ENCODE data around the gene TP73.
"Not testable (repeated sequence)": the region's sequence is repeated elsewhere in the genome, so short reads cannot be mapped to it uniquely, and the experiment has no call there.

The TP73 gene

DNA sequence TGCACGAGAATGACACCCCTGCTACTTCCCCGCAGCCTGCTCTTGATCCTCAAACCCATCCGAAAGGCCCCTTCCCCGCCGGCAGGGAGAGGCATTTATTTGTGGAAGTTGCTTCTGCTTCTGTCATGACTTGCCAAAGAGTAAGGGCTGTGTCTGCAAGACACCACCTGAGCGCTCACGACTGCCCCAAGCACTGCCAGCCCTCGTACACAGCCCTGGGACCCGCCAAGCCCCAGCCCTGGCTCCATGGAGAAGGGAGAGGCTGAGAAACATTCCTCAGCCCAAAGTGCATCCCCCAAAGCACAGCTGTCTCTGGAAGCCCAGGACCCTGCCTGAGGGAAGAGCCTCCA, 33.8 kb upstream of the TP73 start:
- TF ChIP-seq Cebpa-rat (IDR thresholded peaks at IDR 0.05) = no peak
- Histone ChIP-seq H3K36me3 (no peaks in the 10 kb centered on the region), H3K27me3 (peaks cover 15% of the 10 kb centered on the region), H4K20me1 (peaks cover 34% of the 10 kb centered on the region), H3K4me2 (peak overlapping the region; percentile 57; the same call in 1 of the 2 replicates), H3K9ac (no peak overlapping the region), H3K4me3 (no peak overlapping the region), H3K4me1 (peaks cover 51% of the 10 kb centered on the region), H3K9me3 (no peaks in the 10 kb centered on the region), H3K27ac (no peak overlapping the region)

DNA sequence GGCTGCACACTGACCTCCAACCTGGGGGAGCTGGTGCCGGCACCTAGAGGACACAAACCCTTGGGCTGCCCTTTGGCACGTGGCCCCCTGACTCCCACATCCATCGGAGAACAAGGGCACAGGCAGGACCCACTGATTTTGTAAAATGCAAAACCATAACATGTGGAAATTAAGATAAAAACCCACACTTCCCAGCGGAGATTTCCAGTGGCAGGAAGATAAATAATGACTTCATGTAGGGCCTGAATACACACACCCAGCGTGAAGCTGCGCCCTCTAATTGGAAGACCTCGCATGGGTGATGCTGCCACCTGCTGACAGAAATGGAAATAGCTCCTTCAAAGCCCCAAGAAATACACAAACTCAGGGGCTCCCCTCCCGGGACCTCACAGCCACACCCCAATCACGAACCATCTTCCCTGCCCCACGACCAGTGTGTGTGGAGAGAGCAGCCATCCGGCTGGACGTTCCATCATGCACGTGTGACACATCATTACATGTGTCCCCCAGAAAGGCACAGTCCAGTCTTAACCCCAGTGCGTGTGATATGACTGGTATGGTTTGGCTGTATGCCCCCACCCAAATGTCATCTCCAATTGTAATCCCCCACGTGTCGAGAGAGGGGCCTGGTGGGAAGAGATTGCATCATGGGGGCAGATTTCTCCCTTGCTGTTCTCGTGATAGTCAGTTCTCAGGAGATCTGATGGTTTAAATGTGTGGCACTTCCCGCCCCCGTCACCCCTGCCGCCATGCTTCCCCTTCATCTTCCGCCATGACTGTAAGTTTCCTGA, 33.2 kb upstream of the TP73 start:
- H3K4me3 ChIP-seq = no peak overlapping the region
- H3K36me3 ChIP-seq = no peaks in the 10 kb centered on the region
- H4K20me1 ChIP-seq = peaks cover 34% of the 10 kb centered on the region
- no peaks in the 10 kb centered on the region for H3K9me3 ChIP-seq
- peak; percentile 53; the same call in 1 of the 2 replicates for TF ChIP-seq Cebpa-rat (IDR thresholded peaks at IDR 0.05)
- H3K9ac ChIP-seq = no peak overlapping the region
- H3K27me3 ChIP-seq = peaks cover 20% of the 10 kb centered on the region
- H3K4me1 ChIP-seq = peaks cover 51% of the 10 kb centered on the region
- no peak overlapping the region; the same call in 1 of the 2 replicates for H3K27ac ChIP-seq
- peak overlapping the region; percentile 57 for H3K4me2 ChIP-seq

DNA sequence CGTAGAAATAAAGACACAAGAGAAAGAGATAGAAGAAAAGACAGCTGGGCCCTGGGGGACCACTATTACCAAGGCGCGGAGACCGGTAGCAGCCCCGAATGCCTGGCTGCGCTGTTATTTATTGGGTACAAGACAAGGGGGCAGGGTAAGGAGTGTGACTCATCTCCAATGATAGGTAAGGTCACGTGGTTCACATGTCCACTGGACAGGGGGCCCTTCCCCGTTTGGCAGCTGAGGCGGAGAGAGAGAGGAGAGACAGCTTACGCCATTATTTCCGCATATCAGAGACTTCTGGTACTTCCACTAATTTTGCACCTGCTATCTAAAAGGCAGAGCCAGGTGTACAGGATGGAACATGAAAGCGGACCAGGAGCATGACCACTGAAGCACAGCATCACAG, 31.6 kb upstream of the TP73 start:
- Histone ChIP-seq H3K27me3 (peaks cover 27% of the 10 kb centered on the region), H3K36me3 (no peaks in the 10 kb centered on the region), H4K20me1 (peaks cover 24% of the 10 kb centered on the region), H3K4me3 (no peak overlapping the region), H3K27ac (no peak overlapping the region), H3K9me3 (no peaks in the 10 kb centered on the region), H3K9ac (no peak overlapping the region), H3K4me1 (peaks cover 44% of the 10 kb centered on the region), H3K4me2 (peak overlapping the region; percentile 47)
- no peak for TF ChIP-seq Cebpa-rat (IDR thresholded peaks at IDR 0.05)

DNA sequence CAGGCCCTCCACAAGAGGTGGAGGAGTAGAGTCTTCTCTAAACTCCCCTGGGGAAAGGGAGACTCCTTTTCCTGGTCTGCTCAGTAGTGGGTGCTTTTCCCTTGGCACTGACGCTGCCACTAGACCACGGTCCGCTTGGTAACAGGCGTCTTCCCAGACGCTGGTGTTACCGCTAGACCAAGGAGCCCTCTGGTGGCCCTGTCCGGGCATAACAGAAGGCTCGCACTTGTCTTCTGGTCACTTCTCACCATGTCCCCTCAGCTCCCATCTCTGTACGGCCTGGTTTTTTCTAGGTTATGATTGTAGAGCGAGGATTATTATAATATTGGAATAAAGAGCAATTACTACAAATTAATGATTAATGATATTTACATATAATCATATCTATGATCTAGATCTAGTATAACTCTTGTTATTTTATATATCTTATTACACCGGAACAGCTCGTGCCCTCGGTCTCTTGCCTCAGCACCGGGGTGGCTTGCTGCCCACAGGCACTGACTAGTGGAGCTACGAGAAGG, 31.1 kb upstream of the TP73 start:
- not testable (repeated sequence) for H3K36me3 ChIP-seq, H3K9me3 ChIP-seq, H3K27ac ChIP-seq, H3K4me3 ChIP-seq, H3K9ac ChIP-seq
- H3K4me1 ChIP-seq = peaks cover 48% of the 10 kb centered on the region
- H3K27me3 ChIP-seq = peaks cover 29% of the 10 kb centered on the region
- H3K4me2 ChIP-seq = peak overlapping the region; percentile 47
- peaks cover 27% of the 10 kb centered on the region for H4K20me1 ChIP-seq

DNA sequence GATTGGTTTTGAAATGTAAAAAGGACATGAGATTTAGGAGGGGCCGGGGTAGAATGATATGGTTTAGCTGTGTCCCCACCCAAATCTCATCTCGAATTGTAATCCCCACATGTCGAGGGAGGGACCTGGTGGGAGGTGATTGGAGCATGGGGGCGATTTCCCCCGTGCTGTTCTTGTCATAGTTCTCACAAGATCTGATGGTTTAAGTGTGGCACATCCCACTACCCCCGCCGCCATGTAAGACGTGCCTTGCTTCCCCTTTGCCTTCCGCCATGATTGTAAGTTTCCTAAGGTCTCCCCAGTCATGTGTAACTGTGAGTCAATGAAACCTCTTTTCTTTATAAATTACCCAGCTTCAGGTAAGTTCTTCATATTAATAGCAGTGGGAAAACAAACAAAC, 30.2 kb upstream of the TP73 start:
- H3K27ac ChIP-seq, H3K4me3 ChIP-seq, H3K4me2 ChIP-seq: not testable (repeated sequence)

DNA sequence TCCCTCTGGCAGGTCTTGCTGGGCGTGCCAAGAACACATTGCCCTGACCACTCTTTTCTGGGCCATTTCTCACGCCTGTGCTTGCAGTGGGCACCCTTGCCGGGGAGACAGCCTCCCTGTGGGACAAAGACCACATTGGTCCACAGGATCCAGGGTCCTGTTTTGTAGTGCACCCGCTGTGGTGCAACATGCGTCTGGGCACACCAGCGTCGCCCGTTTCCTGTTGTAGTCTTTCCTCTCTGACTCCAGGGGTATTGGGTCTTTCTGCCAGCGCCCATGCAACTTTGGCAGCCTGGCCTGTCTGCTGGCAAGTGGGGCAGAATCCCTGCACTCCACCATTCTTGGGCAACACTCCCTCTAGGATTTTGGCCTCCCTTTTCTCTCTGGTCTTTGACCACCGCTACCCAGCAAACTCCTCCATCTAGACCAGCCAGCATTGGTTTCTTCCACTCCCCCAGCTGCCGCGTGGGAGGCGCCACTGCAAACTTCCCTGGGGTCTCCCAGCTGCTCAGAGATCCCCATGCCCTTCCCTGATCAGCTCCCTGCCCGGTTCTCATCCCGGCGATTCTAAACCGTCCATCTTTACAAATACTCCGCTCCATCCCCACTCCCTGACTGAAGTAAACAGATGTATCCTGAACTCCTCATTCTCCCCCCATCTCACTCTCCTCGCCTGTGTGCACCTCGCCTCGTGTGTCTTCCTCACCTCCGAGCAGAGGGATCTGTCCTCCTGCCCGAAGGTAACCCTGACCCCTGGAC, 28.7 kb upstream of the TP73 start:
- H3K27ac ChIP-seq = no peak overlapping the region
- peak overlapping the region; percentile 71 for H3K9ac ChIP-seq
- peaks cover 29% of the 10 kb centered on the region for H3K27me3 ChIP-seq
- no peaks in the 10 kb centered on the region for H3K9me3 ChIP-seq
- H4K20me1 ChIP-seq = peaks cover 38% of the 10 kb centered on the region
- no peak for TF ChIP-seq Cebpa-rat (IDR thresholded peaks at IDR 0.05)
- peak overlapping the region; percentile 98 for H3K4me2 ChIP-seq
- peak overlapping the region; percentile 83 for H3K4me3 ChIP-seq
- peaks cover 17% of the 10 kb centered on the region for H3K36me3 ChIP-seq
- H3K4me1 ChIP-seq = peaks cover 43% of the 10 kb centered on the region

More for the DNA sequence above, 30.2 kb upstream of the TP73 start:
- Histone ChIP-seq H3K4me1 (peaks cover 48% of the 10 kb centered on the region), H3K27me3 (peaks cover 29% of the 10 kb centered on the region), H4K20me1 (peaks cover 27% of the 10 kb centered on the region)
- not testable (repeated sequence) for H3K36me3 ChIP-seq, H3K9ac ChIP-seq, H3K9me3 ChIP-seq

DNA sequence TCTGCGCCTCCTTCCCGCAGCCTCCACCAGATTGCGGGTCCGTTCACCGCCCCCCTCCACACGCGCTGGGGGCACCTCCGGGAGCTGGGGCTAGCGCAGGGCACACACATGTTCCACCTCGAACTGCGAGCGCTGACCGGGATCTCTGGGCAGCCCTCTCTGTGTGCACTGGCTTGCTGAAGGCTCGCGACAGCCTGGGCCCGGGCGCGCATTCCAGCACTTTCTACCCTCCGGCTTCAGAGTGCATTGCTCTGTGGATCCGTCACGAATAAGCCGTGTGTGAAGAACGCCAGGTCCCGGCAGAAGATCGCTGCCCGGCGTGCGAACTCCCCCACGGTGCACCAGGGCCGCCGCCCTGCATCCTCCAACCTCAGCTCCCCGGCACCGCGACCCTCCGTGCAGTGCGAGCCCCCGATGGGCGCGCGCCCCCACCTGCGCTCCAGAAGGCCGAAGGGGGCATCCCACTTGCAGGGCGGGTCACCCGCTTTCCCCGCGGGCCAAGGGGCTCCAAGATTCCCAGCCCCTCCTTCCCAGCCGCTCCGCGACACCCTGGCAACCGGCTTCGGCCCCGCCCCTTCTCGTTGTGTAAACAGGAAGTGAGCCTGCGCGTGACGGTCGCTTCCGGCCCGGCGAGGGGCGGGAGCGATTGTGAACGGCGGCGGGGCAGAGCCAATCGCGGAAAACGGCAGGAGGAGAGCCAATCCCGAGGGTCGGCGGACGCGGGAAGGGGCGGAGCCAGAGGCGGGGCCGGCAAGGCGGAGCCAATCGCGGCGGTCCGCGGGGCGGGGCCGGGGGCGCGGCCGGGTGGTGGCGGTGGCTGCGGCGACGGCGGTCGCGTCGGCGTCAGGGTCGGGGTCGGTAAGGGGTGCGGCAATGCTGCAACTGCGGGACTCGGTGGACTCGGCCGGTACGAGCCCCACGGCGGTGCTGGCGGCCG, 27.8 kb upstream of the TP73 start, which contains the start of gene TPRG1L:
TSS of gene TPRG1L (plus strand) at position 816 of the 937 bp plus-strand sequence. CDS start at position 874, 58 bp downstream.
- peak within 1 kb of the TSS; percentile 26; the same call in 1 of the 2 replicates for H3K27ac ChIP-seq
- peaks cover 40% of the 10 kb centered on the region for H3K4me1 ChIP-seq
- peak within 1 kb of the TSS; percentile 83 for H3K4me3 ChIP-seq
- H3K27me3 ChIP-seq = peaks cover 29% of the 10 kb centered on the region
- H4K20me1 ChIP-seq = peaks cover 41% of the 10 kb centered on the region
- peak within 1 kb of the TSS; percentile 72 for H3K9ac ChIP-seq
- no peaks in the 10 kb centered on the region for H3K9me3 ChIP-seq
- peaks cover 26% of the 10 kb centered on the region for H3K36me3 ChIP-seq
- TF ChIP-seq Cebpa-rat (IDR thresholded peaks at IDR 0.05) = 0 out of 2 replicates have a peak, but pooled peaks have one; percentile 28
- H3K4me2 ChIP-seq = peak within 1 kb of the TSS; percentile 99

DNA sequence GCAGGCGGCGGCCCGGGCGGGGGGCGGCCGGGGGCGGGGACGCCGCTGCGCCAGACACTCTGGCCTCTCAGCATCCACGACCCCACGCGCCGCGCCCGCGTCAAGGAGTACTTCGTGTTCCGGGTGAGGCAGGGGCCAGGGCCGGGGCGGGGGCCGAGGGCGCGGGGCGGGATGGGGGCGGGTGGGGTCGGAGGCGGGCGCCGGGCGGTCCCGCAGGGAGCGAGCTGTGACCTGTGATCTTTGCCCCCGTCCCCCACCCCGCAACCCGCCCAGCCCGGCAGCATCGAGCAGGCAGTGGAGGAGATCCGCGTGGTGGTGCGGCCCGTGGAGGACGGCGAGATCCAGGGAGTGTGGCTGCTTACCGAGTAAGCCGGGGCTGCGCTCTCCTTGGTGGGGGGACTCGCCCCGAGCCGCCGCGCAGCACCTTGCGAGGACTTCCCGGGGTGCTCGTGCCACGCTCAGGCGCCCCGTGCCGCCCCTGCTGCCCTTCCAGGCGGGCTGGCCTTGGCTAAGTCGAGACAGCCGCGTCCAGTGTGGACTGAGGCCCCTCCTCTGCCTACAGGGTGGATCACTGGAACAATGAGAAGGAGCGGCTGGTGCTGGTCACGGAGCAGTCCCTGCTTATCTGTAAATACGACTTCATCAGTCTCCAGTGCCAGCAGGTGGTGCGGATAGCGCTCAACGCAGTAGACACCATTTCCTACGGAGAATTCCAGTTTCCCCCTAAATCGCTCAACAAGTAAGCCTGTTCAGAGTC, 27.0 kb upstream of the TP73 start:
- Histone ChIP-seq H3K4me1 (peaks cover 42% of the 10 kb centered on the region), H3K4me2 (peak overlapping the region; percentile 99), H3K27ac (peak overlapping the region; percentile 26; the same call in 1 of the 2 replicates), H3K9me3 (no peaks in the 10 kb centered on the region), H4K20me1 (peaks cover 47% of the 10 kb centered on the region), H3K9ac (peak overlapping the region; percentile 72), H3K27me3 (peaks cover 29% of the 10 kb centered on the region), H3K36me3 (peaks cover 34% of the 10 kb centered on the region), H3K4me3 (peak overlapping the region; percentile 83)
- TF ChIP-seq Cebpa-rat (IDR thresholded peaks at IDR 0.05) = no peak

All from BLaER1 (cell line).